HG02840 (cell line): ENCODE data around the gene IGSF11.
"Not testable (repeated sequence)": the region's sequence is repeated elsewhere in the genome, so short reads cannot be mapped to it uniquely, and the experiment has no call there.

ENCODE experiments used
- ATAC-seq: cut with Tn5 transposase; IDR thresholded peaks from one replicate; pipeline ENCODE4 v1.9.1; 2021; ENCODE audit warnings: mild to moderate bottlenecking, moderate library complexity, moderate number of reproducible peaks; ENCODE audit not compliant: unreplicated experiment, low FRiP score

Gene IGSF11

GRCh38 chr3:118900737-118901525 lies 133.7 kb downstream of the IGSF11 start:
- ATAC-seq = no peak

- no peak for ATAC-seq
These were observed 144.4 kb downstream of the IGSF11 start for GRCh38 chr3:118890206-118890605.

- no peak for ATAC-seq
These were observed 145.0 kb downstream of the IGSF11 start for GRCh38 chr3:118889691-118890090.

- no peak for ATAC-seq
These were observed 147.9 kb downstream of the IGSF11 start for GRCh38 chr3:118886708-118887107.

- ATAC-seq = no peak
These were observed 149.9 kb downstream of the IGSF11 start for GRCh38 chr3:118884748-118885206.

GRCh38 chr3:118882353-118882947 lies 152.2 kb downstream of the IGSF11 start:
- no peak for ATAC-seq

GRCh38 chr3:118868051-118868450 lies 166.6 kb downstream of the IGSF11 start:
- ATAC-seq = no peak

- ATAC-seq = no peak
These were observed 170.8 kb downstream of the IGSF11 start for GRCh38 chr3:118863731-118864322.

- ATAC-seq = no peak
These were observed 174.7 kb downstream of the IGSF11 start for GRCh38 chr3:118859950-118860349.

GRCh38 chr3:118851466-118852193 lies 183.0 kb downstream of the IGSF11 start:
- not testable (repeated sequence) for ATAC-seq

GRCh38 chr3:118850687-118851086 lies 184.0 kb downstream of the IGSF11 start:
- no peak for ATAC-seq
